Daoy (cell line): ENCODE data around the gene PCF11. TPM values are rescaled to one million over a fixed set of nuclear protein-coding genes. Genes with fewer than 3 reads are reported as not detected.

Experiments
- DNase-seq: peaks from one replicate; pipeline ENCODE4 v3.0.0-alpha.2; 2015; ENCODE audit warnings: low read depth
- total RNA-seq: library from RNA; depleted of rRNA; stranded (reverse); fragments of >200 nt; shearing (Covaris generic); gene quantifications from 2 replicates; pipeline ENCODE4 v1.2.3, GENCODE V29; 2014

The PCF11 gene
- total RNA-seq, 1 experiment from 2014 or later: 35.3 TPM

- peak; percentile 60 for DNase-seq
These were observed 5.5 kb upstream of the PCF11 start for GRCh38 chr11:83151274-83151977.

GRCh38 chr11:83152264-83152663 is 4.7 kb upstream of the PCF11 start:
- no peak for DNase-seq

- DNase-seq: no peak
These were observed 3.2 kb upstream of the PCF11 start for GRCh38 chr11:83153764-83154163.

- peak; percentile 99 for DNase-seq
These were observed 561 bp upstream of the PCF11 start for GRCh38 chr11:83156144-83156995.

- DNase-seq: peak; percentile 57
These were observed 844 bp downstream of the PCF11 start for GRCh38 chr11:83157594-83158356.

- no peak for DNase-seq
These were observed 1.4 kb downstream of the PCF11 start for GRCh38 chr11:83158357-83158786.

- DNase-seq: no peak
These were observed 2.3 kb downstream of the PCF11 start for GRCh38 chr11:83158965-83159901.

- DNase-seq: no peak
These were observed 3.3 kb downstream of the PCF11 start for GRCh38 chr11:83159902-83160865.

GRCh38 chr11:83161610-83162199 is 4.8 kb downstream of the PCF11 start:
- DNase-seq: no peak

GRCh38 chr11:83162377-83162776 is 5.4 kb downstream of the PCF11 start:
- DNase-seq: no peak

- DNase-seq: no peak
These were observed 9.4 kb downstream of the PCF11 start for GRCh38 chr11:83166193-83166866.

GRCh38 chr11:83168756-83169155 is 11.8 kb downstream of the PCF11 start:
- no peak for DNase-seq

GRCh38 chr11:83170865-83171264 is 13.9 kb downstream of the PCF11 start:
- no peak for DNase-seq

- DNase-seq: no peak
These were observed 15.6 kb downstream of the PCF11 start for GRCh38 chr11:83172551-83172950.

- no peak for DNase-seq
These were observed 17.1 kb downstream of the PCF11 start for GRCh38 chr11:83174008-83174407.

GRCh38 chr11:83175815-83176214 is 18.9 kb downstream of the PCF11 start:
- DNase-seq: no peak

GRCh38 chr11:83181815-83182214 is 24.9 kb downstream of the PCF11 start:
- DNase-seq: no peak

- DNase-seq: no peak
These were observed 28.8 kb downstream of the PCF11 start for GRCh38 chr11:83185767-83186166.

- no peak for DNase-seq
These were observed 30.5 kb downstream of the PCF11 start for GRCh38 chr11:83187465-83187864.
